SK-N-SH treated with all-trans-retinoic acid at 6 μM for 48 hours (cell line): ENCODE data around the gene GSG1L.

Experiments
- CREB5 ChIP-seq: fragments of 250-450 bp; sonication (Bioruptor Pico); IDR thresholded peaks from 2 replicates; pipeline ENCODE4 v1.5.1; 2020; ENCODE audit warnings: low read depth, mild to moderate bottlenecking, moderate library complexity
- GLIS3 ChIP-seq: fragments of 250-450 bp; sonication (Bioruptor Pico); IDR thresholded peaks from 2 replicates; pipeline ENCODE4 v1.5.0; 2020; ENCODE audit warnings: mild to moderate bottlenecking, moderate library complexity
- ISL1 ChIP-seq: fragments of 250-450 bp; sonication (Bioruptor Pico); IDR thresholded peaks from 2 replicates; pipeline ENCODE4 v2.1.2; 2022; ENCODE audit warnings: mild to moderate bottlenecking, moderate library complexity
- POU6F1 ChIP-seq: fragments of 250-450 bp; sonication (Bioruptor Pico); IDR thresholded peaks from 2 replicates; pipeline ENCODE4 v1.8.0; 2021; ENCODE audit warnings: low read depth, mild to moderate bottlenecking, moderate library complexity, borderline replicate concordance
- PPARA ChIP-seq: fragments of 250-450 bp; sonication (Bioruptor Pico); IDR thresholded peaks from 2 replicates; pipeline ENCODE4 v1.5.0; 2020; ENCODE audit warnings: mild to moderate bottlenecking, borderline replicate concordance
- RARB ChIP-seq: fragments of 250-450 bp; sonication (Bioruptor Pico); IDR thresholded peaks from 2 replicates; pipeline ENCODE4 v1.8.0; 2021; ENCODE audit warnings: mild to moderate bottlenecking, moderate library complexity
- TCF4 ChIP-seq: fragments of 250-450 bp; sonication (Bioruptor Pico); IDR thresholded peaks from 2 replicates; pipeline ENCODE4 v1.8.0; 2021; ENCODE audit warnings: mild to moderate bottlenecking, moderate library complexity, borderline replicate concordance
- TSHZ2 ChIP-seq: fragments of 250-450 bp; sonication (Bioruptor Pico); IDR thresholded peaks from 2 replicates; pipeline ENCODE4 v1.5.0; 2020; ENCODE audit warnings: mild to moderate bottlenecking, moderate library complexity
- ZC3H10 ChIP-seq: fragments of 250-450 bp; sonication (Bioruptor Pico); IDR thresholded peaks from 2 replicates; pipeline ENCODE4 v1.5.1; 2021; ENCODE audit warnings: mild to moderate bottlenecking, moderate library complexity
- ZFP3 ChIP-seq: fragments of 250-450 bp; sonication (Bioruptor Pico); IDR thresholded peaks from 2 replicates; pipeline ENCODE4 v1.5.0; 2020; ENCODE audit warnings: mild to moderate bottlenecking, moderate library complexity
- ZFP30 ChIP-seq: fragments of 450-650 bp; formaldehyde crosslinking; IDR thresholded peaks from 2 replicates; pipeline ENCODE4 v1.5.0; 2022; ENCODE audit warnings: mild to moderate bottlenecking, moderate library complexity
- ZNF70 ChIP-seq: fragments of 450-650 bp; formaldehyde crosslinking; IDR thresholded peaks from 2 replicates; pipeline ENCODE4 v1.5.0; 2020; ENCODE audit warnings: mild to moderate bottlenecking, moderate library complexity
- ZNF8 ChIP-seq: fragments of 450-650 bp; formaldehyde crosslinking; IDR thresholded peaks from 2 replicates; pipeline ENCODE4 v1.5.0; 2020; ENCODE audit warnings: mild to moderate bottlenecking, moderate library complexity
- TF ChIP-seq, protein P1 (sequence below): fragments of 250-450 bp; sonication (Bioruptor Pico); IDR thresholded peaks from 2 replicates; pipeline ENCODE4 v1.8.0; 2020; ENCODE audit warnings: mild to moderate bottlenecking, moderate library complexity, borderline replicate concordance

DNA sequence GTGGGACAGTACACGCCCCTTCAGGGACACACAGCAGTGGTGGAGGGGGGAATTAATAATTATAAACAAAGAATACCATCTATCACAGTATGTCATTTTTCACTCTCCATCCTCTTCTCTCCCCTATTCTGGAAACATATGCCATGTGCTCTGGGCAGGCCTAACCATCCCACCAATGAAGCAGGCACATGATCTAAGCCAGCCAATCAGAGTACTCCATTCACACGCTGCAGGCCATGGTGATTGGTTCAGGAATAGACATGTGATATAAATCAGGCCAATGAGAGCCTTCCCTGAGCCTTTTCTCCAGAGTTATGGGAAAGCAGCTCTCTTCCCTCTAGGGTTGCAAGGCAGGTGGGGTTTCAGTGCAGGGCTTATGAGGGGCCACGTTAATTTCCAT is 36.5 kb downstream of the GSG1L start:
- TF ChIP-seq ISL1 (CRISPR knock-in tag) (no peak), ZFP30 (CRISPR knock-in tag) (no peak), ZNF8 (CRISPR knock-in tag) (no peak), RARB (CRISPR knock-in tag) (no peak), ZNF70 (CRISPR knock-in tag) (no peak), TCF4 (CRISPR knock-in tag) (no peak), GLIS3 (CRISPR knock-in tag) (no peak), ZC3H10 (CRISPR knock-in tag) (no peak), PPARA (CRISPR knock-in tag) (no peak), CREB5 (CRISPR knock-in tag) (no peak), POU6F1 (no peak), ZFP3 (CRISPR knock-in tag) (no peak), TSHZ2 (CRISPR knock-in tag) (no peak)
- TF ChIP-seq, protein P1, sequence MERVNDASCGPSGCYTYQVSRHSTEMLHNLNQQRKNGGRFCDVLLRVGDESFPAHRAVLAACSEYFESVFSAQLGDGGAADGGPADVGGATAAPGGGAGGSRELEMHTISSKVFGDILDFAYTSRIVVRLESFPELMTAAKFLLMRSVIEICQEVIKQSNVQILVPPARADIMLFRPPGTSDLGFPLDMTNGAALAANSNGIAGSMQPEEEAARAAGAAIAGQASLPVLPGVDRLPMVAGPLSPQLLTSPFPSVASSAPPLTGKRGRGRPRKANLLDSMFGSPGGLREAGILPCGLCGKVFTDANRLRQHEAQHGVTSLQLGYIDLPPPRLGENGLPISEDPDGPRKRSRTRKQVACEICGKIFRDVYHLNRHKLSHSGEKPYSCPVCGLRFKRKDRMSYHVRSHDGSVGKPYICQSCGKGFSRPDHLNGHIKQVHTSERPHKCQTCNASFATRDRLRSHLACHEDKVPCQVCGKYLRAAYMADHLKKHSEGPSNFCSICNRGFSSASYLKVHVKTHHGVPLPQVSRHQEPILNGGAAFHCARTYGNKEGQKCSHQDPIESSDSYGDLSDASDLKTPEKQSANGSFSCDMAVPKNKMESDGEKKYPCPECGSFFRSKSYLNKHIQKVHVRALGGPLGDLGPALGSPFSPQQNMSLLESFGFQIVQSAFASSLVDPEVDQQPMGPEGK: no peak
